Measurements from ENCODE around the gene GTSE1.
"Not testable (repeated sequence)": the region's sequence is repeated elsewhere in the genome, so short reads cannot be mapped to it uniquely, and the experiment has no call there.

Gene GTSE1

GRCh38 chr22:46296257-46297150 is at the start of gene GTSE1:
GTSE1 (plus strand) TSS chr22:46296870; CDS start chr22:46297401, 531 bp downstream.
- peak; percentile 49 to 99 (median 93) for DNase-seq

DNA sequence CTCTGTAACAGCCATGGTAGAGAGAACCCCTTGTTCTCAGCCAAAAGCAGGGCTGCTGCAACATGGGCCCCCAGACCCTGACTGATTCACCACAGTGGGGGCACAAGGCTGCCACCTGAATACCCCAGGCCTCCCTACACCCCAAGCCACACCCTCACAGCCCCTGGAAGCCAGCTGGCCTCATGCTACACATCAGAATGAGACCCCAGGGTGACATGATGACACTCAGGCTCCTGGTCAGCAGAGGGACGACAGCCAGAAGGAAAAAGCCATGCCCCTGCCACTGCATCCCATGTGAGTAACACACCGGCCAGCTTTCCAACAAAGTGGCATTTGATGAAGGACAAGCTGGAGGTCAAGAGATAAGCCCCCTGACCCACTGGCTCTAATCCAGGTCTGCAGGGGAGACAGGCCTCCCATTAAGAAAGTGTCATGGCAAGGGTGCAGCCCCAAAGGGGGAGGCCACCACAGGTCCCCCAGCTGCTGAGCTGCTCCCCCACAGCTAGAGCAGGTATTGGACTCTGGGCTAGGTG is 49.2 kb upstream of the GTSE1 start:
- no peak for DNase-seq

GRCh38 chr22:46250035-46250782 is 46.5 kb upstream of the GTSE1 start, which contains the start of gene CDPF1:
CDPF1 (minus strand) TSS chr22:46250293; CDS start chr22:46248284, 2,009 bp downstream.
- DNase-seq, result peak in 55 of 56 donors; percentile 44 to 94 (median 81)

GRCh38 chr22:46250783-46251125 is 45.9 kb upstream of the GTSE1 start:
- no peak for DNase-seq

GRCh38 chr22:46251266-46251665 is 45.4 kb upstream of the GTSE1 start:
- no peak for DNase-seq

GRCh38 chr22:46251816-46252380 is 44.8 kb upstream of the GTSE1 start:
- DNase-seq, result no peak

GRCh38 chr22:46256358-46256958 is 40.2 kb upstream of the GTSE1 start:
- DNase-seq, result no peak

DNA sequence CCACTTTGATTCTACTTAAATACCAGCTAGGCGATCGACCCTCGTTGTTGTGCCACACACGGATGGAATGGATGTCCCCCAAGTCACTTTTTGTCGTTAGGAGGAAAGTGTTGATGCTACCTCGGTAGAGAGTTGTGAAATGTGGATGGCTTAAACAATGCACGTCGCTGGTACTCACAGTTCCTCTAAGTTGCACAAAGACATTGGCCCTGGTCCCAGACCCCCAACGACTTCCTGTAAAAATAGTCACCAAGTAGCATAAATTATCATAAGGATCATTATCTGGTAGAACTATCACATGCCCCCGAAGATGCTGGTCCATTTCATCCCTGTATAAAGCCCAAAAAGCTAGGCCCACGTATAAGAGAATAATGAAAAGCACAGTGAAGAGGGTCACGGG is 37.3 kb upstream of the GTSE1 start:
- no peak for DNase-seq

DNA sequence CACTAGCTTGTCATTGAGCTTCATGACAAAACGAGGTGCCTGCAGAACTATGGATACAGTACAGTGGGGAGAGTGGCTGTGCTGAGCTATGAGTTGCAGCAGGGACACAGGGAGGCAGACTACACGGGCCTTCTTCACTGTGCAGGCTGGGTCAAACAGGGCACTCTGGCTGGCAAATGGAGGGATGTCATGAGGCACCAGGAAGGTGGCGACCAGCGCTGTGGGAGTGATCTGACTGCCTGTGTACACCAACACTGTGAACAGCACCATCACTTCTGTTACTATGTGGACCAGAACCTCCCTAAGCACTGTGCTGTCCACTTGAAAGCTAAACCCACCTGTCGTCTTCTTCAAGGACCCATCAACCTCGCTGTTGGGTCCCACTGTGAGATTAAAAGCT is 36.6 kb upstream of the GTSE1 start:
- no peak for DNase-seq

DNA sequence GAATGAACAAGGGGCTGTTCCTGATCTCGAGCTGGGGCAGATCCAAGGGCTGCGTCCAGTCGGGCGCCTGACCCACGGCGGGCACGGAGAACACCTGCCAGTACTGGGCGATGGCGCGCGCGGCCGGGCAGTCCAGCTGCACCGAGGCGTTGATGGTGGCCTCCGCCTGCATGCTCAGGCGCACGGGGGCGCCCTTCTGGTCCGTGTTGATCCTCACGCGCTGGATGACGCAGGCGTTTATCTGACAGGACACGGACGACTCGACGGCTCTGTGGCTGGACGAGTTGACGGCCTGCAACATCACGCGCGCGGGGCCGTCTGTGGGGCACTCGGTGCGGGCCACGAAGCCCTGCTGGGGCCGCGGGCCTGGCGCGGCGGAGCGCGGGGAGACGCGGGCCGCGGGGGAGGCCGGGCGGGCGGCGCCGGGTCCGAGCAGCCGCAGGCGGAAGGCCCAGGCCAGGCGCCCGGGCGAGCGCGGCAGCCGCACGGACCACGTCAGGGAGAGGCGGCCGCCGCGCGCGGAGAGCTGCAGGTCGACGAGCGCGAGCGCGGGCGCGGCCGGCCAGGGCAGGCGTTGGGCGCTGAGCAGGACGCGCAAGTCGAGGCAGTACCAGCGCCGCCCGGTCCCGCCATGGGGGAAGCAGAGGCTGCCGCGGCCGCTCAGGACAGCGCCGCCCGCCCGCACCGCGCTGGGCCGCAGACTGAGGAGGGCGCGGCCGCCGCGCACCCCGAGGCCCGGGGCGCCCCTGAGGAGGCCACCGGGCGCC is 34.0 kb upstream of the GTSE1 start:
- DNase-seq, result peak in 9 of 56 donors; percentile 10 to 58 (median 16)

DNA sequence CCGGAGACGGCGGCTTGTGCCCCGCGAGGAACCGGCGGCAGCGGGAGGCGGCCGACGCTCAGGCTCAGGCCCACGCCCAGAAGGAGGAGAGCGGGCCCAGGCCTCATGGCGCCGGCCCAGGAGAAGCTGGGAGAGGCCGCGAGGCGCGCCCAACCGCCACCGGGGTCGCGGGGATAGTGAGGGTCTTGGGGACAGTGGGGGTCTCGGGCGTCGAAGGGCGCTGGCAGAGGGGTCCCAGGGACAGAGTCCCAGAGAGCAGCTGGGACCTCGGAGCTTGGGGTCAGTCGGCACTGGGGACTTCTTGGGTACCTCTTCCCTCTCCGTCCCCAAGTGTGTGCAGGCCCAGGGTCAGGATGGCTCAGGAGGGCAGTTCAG is 33.5 kb upstream of the GTSE1 start, which contains the start of gene PKDREJ:
Gene PKDREJ, minus strand, starts transcription at position 128 of the 375 bp plus-strand sequence. Its CDS starts 21 bp downstream, at position 107.
- DNase-seq, result no peak

GRCh38 chr22:46264520-46264919 is 32.1 kb upstream of the GTSE1 start:
- DNase-seq, result not testable (repeated sequence)

- not testable (repeated sequence) for DNase-seq
Measured at GRCh38 chr22:46265627-46266026, 31.0 kb upstream of the GTSE1 start.

DNA sequence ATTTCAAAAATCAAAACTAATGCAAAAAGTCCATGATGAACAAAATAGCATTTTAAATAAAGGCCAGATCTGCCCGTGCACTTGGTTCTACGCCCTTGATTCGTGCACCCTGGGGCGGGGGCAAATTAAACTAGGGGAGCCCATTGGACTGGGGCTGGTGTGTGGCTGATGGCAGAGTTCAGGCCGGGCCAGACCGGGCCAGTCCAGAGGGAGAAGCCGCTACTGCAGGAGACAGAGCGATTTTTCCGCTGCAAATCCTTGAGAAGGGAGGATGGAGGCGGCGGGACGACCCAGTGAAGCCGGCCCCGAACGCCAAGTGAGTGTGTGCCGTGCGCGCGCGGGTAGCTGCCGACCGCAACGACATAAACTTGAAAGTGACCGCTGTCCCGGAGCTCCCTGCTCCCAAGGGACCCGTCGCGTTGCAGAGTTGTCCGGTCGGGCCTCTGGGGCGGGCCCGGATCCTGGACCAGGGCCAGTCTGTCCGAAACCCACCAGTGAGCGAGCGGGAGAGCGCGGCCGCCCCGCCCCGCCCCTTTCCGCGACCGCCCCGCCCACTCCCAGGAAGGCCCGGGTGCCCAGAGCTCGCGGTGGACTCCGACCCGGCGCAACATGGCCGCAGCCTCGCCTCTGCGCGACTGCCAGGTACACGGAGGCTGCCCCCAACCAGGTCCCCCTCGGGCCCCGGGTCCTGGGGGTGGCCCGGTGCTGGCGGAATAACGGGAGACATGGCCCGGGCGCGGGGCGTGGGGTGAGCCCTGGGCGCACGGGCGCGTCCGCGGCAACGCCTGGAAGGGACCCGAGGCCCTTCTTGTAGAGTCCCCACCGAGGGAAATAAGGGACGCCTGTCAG is 29.0 kb upstream of the GTSE1 start, which contains the start of gene TTC38:
Gene TTC38, plus strand, starts transcription at position 578 of the 849 bp plus-strand sequence. Its CDS starts 32 bp downstream, at position 610.
- peak in 54 of 56 donors; percentile 32 to 91 (median 75) for DNase-seq

GRCh38 chr22:46269564-46269963 is 27.1 kb upstream of the GTSE1 start:
- DNase-seq, result no peak

- DNase-seq, result no peak
Measured at GRCh38 chr22:46272196-46272595, 24.5 kb upstream of the GTSE1 start.

GRCh38 chr22:46272762-46273431 is 23.8 kb upstream of the GTSE1 start:
- DNase-seq, result no peak

GRCh38 chr22:46273432-46274148 is 23.1 kb upstream of the GTSE1 start:
- no peak for DNase-seq
